WTC11 (cell line): ENCODE results near the gene URB1.

Experiments used
- AFF4 ChIP-seq: sonication (generic); formaldehyde crosslinking; IDR thresholded peaks from 2 replicates; pipeline ENCODE4 v1.8.1; 2023; ENCODE audit warnings: mild to moderate bottlenecking, missing genetic modification reagents, borderline replicate concordance
- ATF1 ChIP-seq: sonication (generic); formaldehyde crosslinking; IDR thresholded peaks from 2 replicates; pipeline ENCODE4 v1.8.1; 2023; ENCODE audit warnings: mild to moderate bottlenecking, moderate library complexity, missing genetic modification reagents
- ATF3 ChIP-seq: sonication (generic); formaldehyde crosslinking; conservative IDR thresholded peaks from 2 replicates; pipeline ENCODE4 v1.8.1; 2022; ENCODE audit warnings: mild to moderate bottlenecking, missing genetic modification reagents
- CBFB ChIP-seq: sonication (generic); formaldehyde crosslinking; IDR thresholded peaks from 2 replicates; pipeline ENCODE4 v1.8.1; 2022; ENCODE audit warnings: mild to moderate bottlenecking, low read depth, missing genetic modification reagents
- CTCF ChIP-seq: fragments of 200-600 bp; IDR thresholded peaks from 2 replicates; pipeline ENCODE4 v1.8.0; 2022; ENCODE audit warnings: antibody characterized with exemption
- E2F4 ChIP-seq: sonication (generic); formaldehyde crosslinking; IDR thresholded peaks from 2 replicates; pipeline ENCODE4 v1.8.1; 2022; ENCODE audit warnings: low read depth, mild to moderate bottlenecking, moderate library complexity, missing genetic modification reagents, borderline replicate concordance
- FOXK1 ChIP-seq: sonication (generic); formaldehyde crosslinking; IDR thresholded peaks from 2 replicates; pipeline ENCODE4 v1.8.0; 2022; ENCODE audit warnings: mild to moderate bottlenecking, moderate library complexity, missing genetic modification reagents
- GABPB1 ChIP-seq: sonication (generic); formaldehyde crosslinking; IDR thresholded peaks from 2 replicates; pipeline ENCODE4 v1.8.1; 2023; ENCODE audit warnings: mild to moderate bottlenecking, missing genetic modification reagents
- IRF1 ChIP-seq: sonication (generic); formaldehyde crosslinking; IDR thresholded peaks from 2 replicates; pipeline ENCODE4 v1.8.0; 2023; ENCODE audit warnings: missing genetic modification reagents
- NR2C2 ChIP-seq: sonication (generic); formaldehyde crosslinking; IDR thresholded peaks from 2 replicates; pipeline ENCODE4 v1.8.0; 2022; ENCODE audit warnings: mild to moderate bottlenecking, missing genetic modification reagents
- NR3C1 ChIP-seq: sonication (generic); formaldehyde crosslinking; conservative IDR thresholded peaks from 2 replicates; pipeline ENCODE4 v1.8.1; 2023; ENCODE audit warnings: low read depth, mild to moderate bottlenecking, missing genetic modification reagents
- RELA ChIP-seq: sonication (generic); formaldehyde crosslinking; IDR thresholded peaks from 2 replicates; pipeline ENCODE4 v1.8.1; 2022; ENCODE audit warnings: missing genetic modification reagents, mild to moderate bottlenecking, borderline replicate concordance
- USF2 ChIP-seq: sonication (generic); formaldehyde crosslinking; IDR thresholded peaks from 2 replicates; pipeline ENCODE4 v1.8.1; 2023; ENCODE audit warnings: mild to moderate bottlenecking, missing genetic modification reagents, moderate library complexity
- TF ChIP-seq, protein P1 (sequence below): sonication (generic); formaldehyde crosslinking; IDR thresholded peaks from 2 replicates; pipeline ENCODE4 v1.8.0; 2022; ENCODE audit warnings: mild to moderate bottlenecking, missing genetic modification reagents

DNA sequence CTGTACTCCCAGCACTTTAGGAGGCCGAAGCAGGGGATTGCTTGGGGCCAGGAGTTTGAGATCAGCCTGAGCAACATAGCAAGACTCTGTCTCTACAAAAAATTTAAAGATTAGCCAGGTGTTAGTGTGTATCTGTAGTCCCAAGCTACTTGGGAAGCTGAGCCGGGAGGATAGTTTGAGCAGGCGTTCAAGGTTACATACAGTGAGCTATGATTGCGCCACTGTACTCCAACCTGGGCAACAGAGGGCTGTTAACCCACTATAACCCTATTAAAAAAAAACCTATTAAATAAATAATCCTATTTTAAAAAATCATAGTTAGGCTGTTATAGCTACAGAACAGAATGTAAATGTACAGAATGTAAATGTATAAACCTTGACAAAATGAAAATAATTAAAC, 116.1 kb downstream of the URB1 start:
- no peak for TF ChIP-seq NR3C1 (CRISPR knock-in tag)
- no peak for TF ChIP-seq CTCF
- TF ChIP-seq USF2 (CRISPR knock-in tag), result no peak
- no peak for TF ChIP-seq RELA
- TF ChIP-seq IRF1 (CRISPR knock-in tag), result no peak
- no peak for TF ChIP-seq NR2C2
- TF ChIP-seq CBFB, result no peak
- TF ChIP-seq ATF3, result no peak
- TF ChIP-seq FOXK1 (CRISPR knock-in tag), result no peak
- TF ChIP-seq E2F4, result no peak
- no peak for TF ChIP-seq GABPB1 (CRISPR knock-in tag)
- TF ChIP-seq AFF4 (CRISPR knock-in tag), result no peak
- no peak for TF ChIP-seq ATF1 (CRISPR knock-in tag)
- TF ChIP-seq, protein P1, sequence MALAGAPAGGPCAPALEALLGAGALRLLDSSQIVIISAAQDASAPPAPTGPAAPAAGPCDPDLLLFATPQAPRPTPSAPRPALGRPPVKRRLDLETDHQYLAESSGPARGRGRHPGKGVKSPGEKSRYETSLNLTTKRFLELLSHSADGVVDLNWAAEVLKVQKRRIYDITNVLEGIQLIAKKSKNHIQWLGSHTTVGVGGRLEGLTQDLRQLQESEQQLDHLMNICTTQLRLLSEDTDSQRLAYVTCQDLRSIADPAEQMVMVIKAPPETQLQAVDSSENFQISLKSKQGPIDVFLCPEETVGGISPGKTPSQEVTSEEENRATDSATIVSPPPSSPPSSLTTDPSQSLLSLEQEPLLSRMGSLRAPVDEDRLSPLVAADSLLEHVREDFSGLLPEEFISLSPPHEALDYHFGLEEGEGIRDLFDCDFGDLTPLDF (CRISPR knock-in tag), result no peak
